Rectal smooth muscle tissue (tissue), 1 donor: ENCODE measurements around the gene CARD16.

ENCODE experiments used
- H3K27ac ChIP-seq: one replicate; pipeline ENCODE4 v1.7.0; 2013; ENCODE audit warnings: low read depth, low read length, inconsistent platforms
- H3K27me3 ChIP-seq: one replicate; pipeline ENCODE4 v1.7.0; 2013; ENCODE audit warnings: low read length; ENCODE audit not compliant: control insufficient read depth, insufficient read depth
- H3K36me3 ChIP-seq: one replicate; pipeline ENCODE4 v1.7.0; 2013; ENCODE audit warnings: low read length; ENCODE audit not compliant: control insufficient read depth, insufficient read depth
- H3K4me1 ChIP-seq: one replicate; pipeline ENCODE4 v1.7.0; 2013; ENCODE audit warnings: low read length; ENCODE audit not compliant: control insufficient read depth, insufficient read depth
- H3K4me3 ChIP-seq: one replicate; pipeline ENCODE4 v1.7.0; 2013; ENCODE audit warnings: low read length
- H3K9ac ChIP-seq: one replicate; pipeline ENCODE4 v1.7.0; 2013; ENCODE audit warnings: low read length

The CARD16 gene

GRCh38 chr11:105003151-105003550 is 42.0 kb downstream of the CARD16 start:
- Histone ChIP-seq H3K4me3 (no peak overlapping the region), H3K9ac (no peak overlapping the region), H3K36me3 (no peaks in the 10 kb centered on the region), H3K27me3 (no peaks in the 10 kb centered on the region), H3K4me1 (no peaks in the 10 kb centered on the region), H3K27ac (no peak overlapping the region)

GRCh38 chr11:105000797-105001196 is 44.3 kb downstream of the CARD16 start:
- Histone ChIP-seq H3K4me1 (no peaks in the 10 kb centered on the region), H3K36me3 (no peaks in the 10 kb centered on the region), H3K27ac (no peak overlapping the region), H3K27me3 (no peaks in the 10 kb centered on the region), H3K9ac (no peak overlapping the region), H3K4me3 (no peak overlapping the region)

GRCh38 chr11:105000167-105000566 is 45.0 kb downstream of the CARD16 start:
- H3K4me1 ChIP-seq = no peaks in the 10 kb centered on the region
- H3K36me3 ChIP-seq = no peaks in the 10 kb centered on the region
- H3K27ac ChIP-seq = no peak overlapping the region
- H3K27me3 ChIP-seq = no peaks in the 10 kb centered on the region
- no peak overlapping the region for H3K9ac ChIP-seq
- no peak overlapping the region for H3K4me3 ChIP-seq

GRCh38 chr11:104999721-105000120 is 45.4 kb downstream of the CARD16 start:
- H3K4me3 ChIP-seq = no peak overlapping the region
- no peak overlapping the region for H3K27ac ChIP-seq
- H3K36me3 ChIP-seq = no peaks in the 10 kb centered on the region
- no peaks in the 10 kb centered on the region for H3K4me1 ChIP-seq
- no peaks in the 10 kb centered on the region for H3K27me3 ChIP-seq
- H3K9ac ChIP-seq = no peak overlapping the region

GRCh38 chr11:104997288-104997687 is 47.8 kb downstream of the CARD16 start:
- H3K27me3 ChIP-seq = no peaks in the 10 kb centered on the region
- H3K9ac ChIP-seq = no peak overlapping the region
- H3K4me1 ChIP-seq = no peaks in the 10 kb centered on the region
- H3K36me3 ChIP-seq = no peaks in the 10 kb centered on the region
- no peak overlapping the region for H3K27ac ChIP-seq
- H3K4me3 ChIP-seq = no peak overlapping the region

GRCh38 chr11:104995001-104995408 is 50.1 kb downstream of the CARD16 start:
- Histone ChIP-seq H3K4me1 (no peaks in the 10 kb centered on the region), H3K27ac (no peak overlapping the region), H3K36me3 (no peaks in the 10 kb centered on the region), H3K4me3 (no peak overlapping the region), H3K27me3 (no peaks in the 10 kb centered on the region), H3K9ac (no peak overlapping the region)

GRCh38 chr11:104992781-104993180 is 52.4 kb downstream of the CARD16 start:
- H3K4me3 ChIP-seq = no peak overlapping the region
- H3K9ac ChIP-seq = no peak overlapping the region
- H3K27me3 ChIP-seq = no peaks in the 10 kb centered on the region
- no peaks in the 10 kb centered on the region for H3K36me3 ChIP-seq
- H3K4me1 ChIP-seq = no peaks in the 10 kb centered on the region
- H3K27ac ChIP-seq = no peak overlapping the region

GRCh38 chr11:104991994-104992393 is 53.1 kb downstream of the CARD16 start:
- Histone ChIP-seq H3K27ac (no peak overlapping the region), H3K4me1 (no peaks in the 10 kb centered on the region), H3K27me3 (no peaks in the 10 kb centered on the region), H3K9ac (no peak overlapping the region), H3K4me3 (no peak overlapping the region), H3K36me3 (no peaks in the 10 kb centered on the region)
